Measurements from ENCODE around the gene NKAIN2. TPM values are rescaled to one million over a fixed set of nuclear protein-coding genes. Genes with fewer than 3 reads are reported as not detected.

The NKAIN2 gene
- total RNA-seq, 3 donors from 2014 or later (not counting 1 experiment from before 2014, with no cell fraction given): 0.45 TPM; not detected in 2

GRCh38 chr6:124607119-124607627 lies 803.5 kb downstream of the NKAIN2 start:
- ATAC-seq (no peak), DNase-seq (no peak)
- no peak overlapping the region for H3K27ac ChIP-seq (ENCODE audit: low read length)
- no peaks in the 10 kb centered on the region for H3K36me3 Mint-ChIP-seq
- no peaks in the 10 kb centered on the region for H3K4me1 ChIP-seq (ENCODE audit: control insufficient read depth, insufficient read depth, low read length)
- H3K9me3 ChIP-seq (ENCODE audit: control insufficient read depth, insufficient read depth, low read length): no peaks in the 10 kb centered on the region
- no peaks in the 10 kb centered on the region for H3K36me3 ChIP-seq (ENCODE audit: control insufficient read depth, insufficient read depth, low read length)
- H3K4me3 Mint-ChIP-seq: no peak overlapping the region
- intact Hi-C loops (cut with micrococcal nuclease): no loop called here
- no peaks in the 10 kb centered on the region for H3K27me3 Mint-ChIP-seq (ENCODE audit: low read depth in 2 of 2)
- TF ChIP-seq, protein P1, sequence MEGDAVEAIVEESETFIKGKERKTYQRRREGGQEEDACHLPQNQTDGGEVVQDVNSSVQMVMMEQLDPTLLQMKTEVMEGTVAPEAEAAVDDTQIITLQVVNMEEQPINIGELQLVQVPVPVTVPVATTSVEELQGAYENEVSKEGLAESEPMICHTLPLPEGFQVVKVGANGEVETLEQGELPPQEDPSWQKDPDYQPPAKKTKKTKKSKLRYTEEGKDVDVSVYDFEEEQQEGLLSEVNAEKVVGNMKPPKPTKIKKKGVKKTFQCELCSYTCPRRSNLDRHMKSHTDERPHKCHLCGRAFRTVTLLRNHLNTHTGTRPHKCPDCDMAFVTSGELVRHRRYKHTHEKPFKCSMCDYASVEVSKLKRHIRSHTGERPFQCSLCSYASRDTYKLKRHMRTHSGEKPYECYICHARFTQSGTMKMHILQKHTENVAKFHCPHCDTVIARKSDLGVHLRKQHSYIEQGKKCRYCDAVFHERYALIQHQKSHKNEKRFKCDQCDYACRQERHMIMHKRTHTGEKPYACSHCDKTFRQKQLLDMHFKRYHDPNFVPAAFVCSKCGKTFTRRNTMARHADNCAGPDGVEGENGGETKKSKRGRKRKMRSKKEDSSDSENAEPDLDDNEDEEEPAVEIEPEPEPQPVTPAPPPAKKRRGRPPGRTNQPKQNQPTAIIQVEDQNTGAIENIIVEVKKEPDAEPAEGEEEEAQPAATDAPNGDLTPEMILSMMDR (IDR thresholded peaks at IDR 0.05): no peak
- no peaks in the 10 kb centered on the region for H3K4me1 Mint-ChIP-seq
- H3K4me3 ChIP-seq (ENCODE audit: low read length): no peak overlapping the region
- H3K27me3 ChIP-seq (ENCODE audit: control insufficient read depth, insufficient read depth, low read length): no peaks in the 10 kb centered on the region
- no peak overlapping the region for H3K27ac Mint-ChIP-seq
- peaks cover 6 to 12% of the 10 kb centered on the region in 2 donors for H3K9me3 Mint-ChIP-seq

GRCh38 chr6:124613031-124613430 lies 809.4 kb downstream of the NKAIN2 start:
- no peaks in the 10 kb centered on the region for H3K4me1 ChIP-seq (ENCODE audit: control insufficient read depth, insufficient read depth, low read length)
- Mint-ChIP-seq H3K27ac (no peak overlapping the region), H3K27me3 (ENCODE audit: low read depth in 2 of 2) (no peaks in the 10 kb centered on the region), H3K9me3 (peaks cover 17 to 18% of the 10 kb centered on the region in 2 donors), H3K4me1 (no peaks in the 10 kb centered on the region), H3K4me3 (no peak overlapping the region), H3K36me3 (no peaks in the 10 kb centered on the region)
- H3K36me3 ChIP-seq (ENCODE audit: control insufficient read depth, insufficient read depth, low read length): no peaks in the 10 kb centered on the region
- H3K9me3 ChIP-seq (ENCODE audit: control insufficient read depth, insufficient read depth, low read length): no peaks in the 10 kb centered on the region
- ATAC-seq: no peak
- no peak overlapping the region for H3K4me3 ChIP-seq (ENCODE audit: low read length)
- no peak overlapping the region for H3K27ac ChIP-seq (ENCODE audit: low read length)
- TF ChIP-seq, protein P1 (IDR thresholded peaks at IDR 0.05): no peak
- 76% methylated on average over 1 of the region's 2 CpGs for WGBS (ENCODE audit: insufficient coverage)
- no peaks in the 10 kb centered on the region for H3K27me3 ChIP-seq (ENCODE audit: control insufficient read depth, insufficient read depth, low read length)
- DNase-seq: no peak
- intact Hi-C loops (cut with micrococcal nuclease): no loop called here

DNA sequence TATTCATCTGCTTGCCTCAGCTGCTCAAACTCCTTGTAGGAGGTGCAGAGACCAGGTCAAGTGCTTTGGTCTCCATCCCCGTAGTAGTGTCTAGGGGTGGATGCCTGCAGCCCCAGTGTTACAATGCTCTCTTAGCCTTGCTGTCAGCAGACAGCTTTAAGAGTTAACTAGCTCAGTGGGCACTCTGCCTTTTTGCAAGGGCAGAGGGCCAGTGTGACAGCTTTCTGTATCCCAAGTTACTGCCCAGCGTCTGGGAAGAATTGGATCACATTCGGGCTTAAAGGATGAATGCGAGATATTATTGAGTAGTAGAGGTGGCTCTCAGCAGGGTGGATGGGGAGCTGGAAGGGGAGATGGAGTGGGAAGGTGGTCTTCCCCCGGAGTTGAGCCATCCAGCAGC lies 818.7 kb downstream of the NKAIN2 start:
- no peaks in the 10 kb centered on the region for H3K4me1 Mint-ChIP-seq

More for the DNA sequence above, 818.7 kb downstream of the NKAIN2 start:
- Histone ChIP-seq H3K9me3 (ENCODE audit: control insufficient read depth, insufficient read depth, low read length) (no peaks in the 10 kb centered on the region), H3K36me3 (ENCODE audit: control insufficient read depth, insufficient read depth, low read length) (no peaks in the 10 kb centered on the region), H3K27me3 (ENCODE audit: control insufficient read depth, insufficient read depth, low read length) (no peaks in the 10 kb centered on the region), H3K4me3 (ENCODE audit: low read length) (no peak overlapping the region), H3K27ac (ENCODE audit: low read length) (no peak overlapping the region), H3K4me1 (ENCODE audit: control insufficient read depth, insufficient read depth, low read length) (no peaks in the 10 kb centered on the region)
- intact Hi-C loops (cut with micrococcal nuclease): no loop called here
- Mint-ChIP-seq H3K4me3 (no peak overlapping the region), H3K36me3 (no peaks in the 10 kb centered on the region), H3K9me3 (peaks cover 4% of the 10 kb centered on the region in 2 donors), H3K27ac (no peak overlapping the region), H3K27me3 (ENCODE audit: low read depth in 2 of 2) (no peaks in the 10 kb centered on the region)
- 93% methylated on average over 4 of the region's 5 CpGs for WGBS (ENCODE audit: insufficient coverage)
- ATAC-seq (no peak), DNase-seq (no peak)
- TF ChIP-seq, protein P1 (IDR thresholded peaks at IDR 0.05): no peak
